Prostate gland (tissue), 2 donors: ENCODE results near the gene TMEM252. TPM values are rescaled to one million over a fixed set of nuclear protein-coding genes. Genes with fewer than 3 reads are reported as not detected.

Experiments
- DNase-seq: peaks from one replicate; pipeline ENCODE4 v3.0.0-alpha.2; 2019; ENCODE audit warnings: low spot score
- H3K27ac ChIP-seq, 2 donors: fragments of 200-600 bp; sonication (generic); 2 replicates each; pipeline ENCODE4 v1.5.1; 2017 to 2019
- H3K27me3 ChIP-seq: fragments of 200-600 bp; sonication (generic); replicated peaks from 2 replicates; pipeline ENCODE4 v1.5.1; 2019; ENCODE audit not compliant: insufficient read depth
- H3K36me3 ChIP-seq, 2 donors: fragments of 200-600 bp; sonication (generic); 1 replicate in 1 of 2; 2 replicates in 1 of 2; pipeline versions ENCODE4 v1.5.1 to v1.8.1; 2017 to 2019
- H3K4me1 ChIP-seq: fragments of 200-600 bp; sonication (generic); replicated peaks from 2 replicates; pipeline ENCODE4 v1.5.1; 2019
- H3K4me3 ChIP-seq, 2 donors: fragments of 200-600 bp; sonication (generic); 2 replicates each; pipeline ENCODE4 v1.5.1; 2017 to 2019
- H3K9me3 ChIP-seq: fragments of 200-600 bp; sonication (generic); 2 replicates; pipeline ENCODE4 v1.5.1; 2017
- POLR2A ChIP-seq: fragments of 450-650 bp; IDR thresholded peaks from one replicate; pipeline ENCODE4 v1.6.1; 2016; ENCODE audit warnings: antibody characterized with exemption, mild to moderate bottlenecking
- POLR2AphosphoS5 ChIP-seq: sonication (generic); formaldehyde crosslinking; IDR thresholded peaks from one replicate; pipeline ENCODE4 v1.6.1; 2017; ENCODE audit warnings: antibody characterized with exemption
- WGBS: methylation state at CpG from one replicate; pipeline ENCODE4 v1.1.5; 2018; 5-methylcytosine and 5-hydroxymethylcytosine counted together
- intact Hi-C: fragments of 100-400 bp; cut with DNase I; formaldehyde crosslinking; loops from one replicate; pipeline ENCODE4 v1.14.2; 2022
- total RNA-seq, 2 donors: library from RNA; depleted of rRNA; stranded (reverse); fragments of >200 nt; gene quantifications; one replicate each; pipeline ENCODE4 v1.1.0, GENCODE V29; 2016
- TF ChIP-seq, protein P1 (sequence below), 4 experiments: fragments of 200-600 bp in 2 of 4; fragments of 450-650 bp in 2 of 4; sonication (generic) in 2 of 4; IDR thresholded peaks; 1 replicate in 3 of 4; 2 replicates in 1 of 4; pipeline ENCODE4 v1.5.1; 2016 to 2019; ENCODE audit warnings: antibody characterized with exemption in 4 of 4, mild to moderate bottlenecking in 2 of 4, moderate library complexity in 2 of 4

Gene TMEM252
- total RNA-seq, 2 donors from 2014 or later: not detected

DNA sequence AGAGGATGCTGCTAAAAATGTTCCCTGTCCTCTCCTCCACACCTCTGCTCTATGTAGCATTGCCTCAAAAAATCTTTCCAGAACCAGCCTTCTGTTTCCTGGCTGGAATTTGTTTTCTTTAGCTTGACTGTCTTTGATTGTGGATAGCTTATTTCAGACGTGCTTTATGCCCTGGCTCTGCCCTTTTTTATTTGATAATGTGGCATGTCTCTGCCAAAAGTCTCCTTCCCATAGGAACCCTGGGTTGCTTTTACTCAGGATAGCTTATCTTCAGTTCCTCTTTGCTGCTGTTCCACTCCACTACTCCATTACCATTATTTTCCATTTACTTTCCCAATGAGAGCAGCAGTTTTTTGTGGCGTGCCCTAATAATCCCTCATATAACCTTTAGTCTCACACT, 885 bp upstream of the TMEM252 start:
- TF ChIP-seq POLR2A (no peak), POLR2AphosphoS5 (no peak)
- TF ChIP-seq, protein P1, sequence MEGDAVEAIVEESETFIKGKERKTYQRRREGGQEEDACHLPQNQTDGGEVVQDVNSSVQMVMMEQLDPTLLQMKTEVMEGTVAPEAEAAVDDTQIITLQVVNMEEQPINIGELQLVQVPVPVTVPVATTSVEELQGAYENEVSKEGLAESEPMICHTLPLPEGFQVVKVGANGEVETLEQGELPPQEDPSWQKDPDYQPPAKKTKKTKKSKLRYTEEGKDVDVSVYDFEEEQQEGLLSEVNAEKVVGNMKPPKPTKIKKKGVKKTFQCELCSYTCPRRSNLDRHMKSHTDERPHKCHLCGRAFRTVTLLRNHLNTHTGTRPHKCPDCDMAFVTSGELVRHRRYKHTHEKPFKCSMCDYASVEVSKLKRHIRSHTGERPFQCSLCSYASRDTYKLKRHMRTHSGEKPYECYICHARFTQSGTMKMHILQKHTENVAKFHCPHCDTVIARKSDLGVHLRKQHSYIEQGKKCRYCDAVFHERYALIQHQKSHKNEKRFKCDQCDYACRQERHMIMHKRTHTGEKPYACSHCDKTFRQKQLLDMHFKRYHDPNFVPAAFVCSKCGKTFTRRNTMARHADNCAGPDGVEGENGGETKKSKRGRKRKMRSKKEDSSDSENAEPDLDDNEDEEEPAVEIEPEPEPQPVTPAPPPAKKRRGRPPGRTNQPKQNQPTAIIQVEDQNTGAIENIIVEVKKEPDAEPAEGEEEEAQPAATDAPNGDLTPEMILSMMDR (IDR thresholded peaks at IDR 0.05): no peak
- no peaks in the 10 kb centered on the region for H3K36me3 ChIP-seq
- peaks cover 2% of the 10 kb centered on the region for H3K4me1 ChIP-seq
- WGBS: 51% methylated on average over 2 of the region's 2 CpGs
- H3K9me3 ChIP-seq: no peaks in the 10 kb centered on the region
- no peak overlapping the region for H3K27ac ChIP-seq
- no peaks in the 10 kb centered on the region for H3K27me3 ChIP-seq
- no peak overlapping the region for H3K4me3 ChIP-seq
- DNase-seq: no peak
- intact Hi-C loops: no loop called here

- intact Hi-C loops: no loop called here
- Histone ChIP-seq H3K36me3 (no peaks in the 10 kb centered on the region), H3K4me3 (no peak overlapping the region), H3K27me3 (no peaks in the 10 kb centered on the region), H3K27ac (peak overlapping the region in 1 of 2 donors; percentile 37), H3K9me3 (no peaks in the 10 kb centered on the region), H3K4me1 (peaks cover 2% of the 10 kb centered on the region)
- TF ChIP-seq, protein P1 (IDR thresholded peaks at IDR 0.05): no peak
- no peak for TF ChIP-seq POLR2AphosphoS5
- no peak for TF ChIP-seq POLR2A
- 16% methylated on average over 3 of the region's 3 CpGs for WGBS
- no peak for DNase-seq
Measured at GRCh38 chr9:68538200-68538599, 2.5 kb downstream of the TMEM252 start.

- TF ChIP-seq POLR2A: no peak
- TF ChIP-seq POLR2AphosphoS5: no peak
- TF ChIP-seq, protein P1 (IDR thresholded peaks at IDR 0.05): no peak
- DNase-seq: no peak
- H3K27ac ChIP-seq: no peak overlapping the region
- no peaks in the 10 kb centered on the region for H3K36me3 ChIP-seq
- peaks cover 2% of the 10 kb centered on the region for H3K4me1 ChIP-seq
- WGBS: 82% methylated on average over 1 of the region's 1 CpG
- no peaks in the 10 kb centered on the region for H3K9me3 ChIP-seq
- no peak overlapping the region for H3K4me3 ChIP-seq
- H3K27me3 ChIP-seq: no peaks in the 10 kb centered on the region
- intact Hi-C loops: no loop called here
Measured at GRCh38 chr9:68537616-68537880, 3.1 kb downstream of the TMEM252 start.

DNA sequence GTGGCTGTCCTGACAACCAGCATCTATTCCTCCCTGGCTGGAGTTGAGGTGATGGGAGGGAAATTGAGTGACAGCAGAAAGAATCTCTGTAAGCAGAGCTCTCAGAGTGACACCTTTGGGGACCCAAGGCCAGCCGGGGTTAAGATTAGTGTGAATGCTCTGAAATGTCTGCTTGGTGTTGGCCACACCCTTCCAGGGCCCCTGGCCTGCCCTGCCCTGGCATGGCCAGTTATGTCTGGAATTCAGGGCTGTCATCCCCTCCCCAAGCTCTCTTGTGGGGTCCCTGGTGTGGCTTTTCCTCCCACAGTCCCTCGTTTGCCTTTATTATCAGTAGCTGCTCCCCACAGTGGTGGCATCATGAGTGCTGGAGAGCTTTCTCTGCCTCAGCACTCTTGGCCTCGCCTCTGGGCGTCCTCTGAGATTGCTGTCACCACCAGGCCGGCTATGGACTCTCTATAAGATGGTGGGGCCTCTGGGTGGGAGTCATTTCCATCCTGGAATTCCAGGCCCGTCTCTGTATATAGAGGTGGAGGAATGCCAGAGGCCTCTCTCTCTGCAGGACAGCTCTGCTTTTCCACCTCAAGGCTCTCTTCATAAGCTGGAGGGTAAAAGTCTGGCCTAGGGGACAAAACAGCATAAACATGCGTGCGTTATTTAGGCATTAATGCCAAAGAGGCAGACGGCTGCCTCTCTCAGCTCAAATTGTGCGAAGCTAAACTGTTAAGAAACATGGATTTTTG, 3.6 kb downstream of the TMEM252 start:
- DNase-seq: no peak
- no peaks in the 10 kb centered on the region for H3K36me3 ChIP-seq
- TF ChIP-seq POLR2A (no peak), POLR2AphosphoS5 (no peak)
- TF ChIP-seq, protein P1 (IDR thresholded peaks at IDR 0.05): no peak
- intact Hi-C loops: no loop called here
- peak overlapping the region in 1 of 2 donors; percentile 25 for H3K27ac ChIP-seq
- no peak overlapping the region for H3K4me3 ChIP-seq
- WGBS: 74% methylated on average over 10 of the region's 10 CpGs
- no peaks in the 10 kb centered on the region for H3K9me3 ChIP-seq
- no peaks in the 10 kb centered on the region for H3K27me3 ChIP-seq
- H3K4me1 ChIP-seq: peaks cover 2% of the 10 kb centered on the region

DNA sequence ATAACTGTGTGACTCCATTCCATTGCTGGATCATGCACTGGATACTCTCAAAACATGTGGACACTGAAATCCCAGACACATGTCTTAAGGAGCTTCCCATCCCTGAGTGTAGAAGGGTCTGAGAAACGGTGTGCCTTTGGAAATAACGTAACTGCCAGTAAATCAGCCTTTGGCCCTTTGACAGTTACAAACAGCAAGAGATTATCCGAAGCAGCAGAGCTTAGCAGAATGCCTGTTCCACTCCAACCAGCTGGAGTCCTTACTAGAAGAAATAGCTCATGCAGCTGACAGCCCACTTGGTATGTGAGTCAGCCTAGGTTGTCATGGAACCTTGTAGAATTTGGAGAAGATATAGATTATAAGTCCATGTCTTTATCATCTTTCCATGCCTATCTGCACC, 7.0 kb downstream of the TMEM252 start:
- no peak for DNase-seq
- no peaks in the 10 kb centered on the region for H3K4me1 ChIP-seq
- no peaks in the 10 kb centered on the region for H3K27me3 ChIP-seq
- H3K4me3 ChIP-seq: no peak overlapping the region
- TF ChIP-seq POLR2A (no peak), POLR2AphosphoS5 (no peak)
- TF ChIP-seq, protein P1 (IDR thresholded peaks at IDR 0.05): no peak
- H3K27ac ChIP-seq: no peak overlapping the region
- no peaks in the 10 kb centered on the region for H3K9me3 ChIP-seq
- WGBS: 65% methylated on average over 3 of the region's 3 CpGs
- intact Hi-C loops: no loop called here
- no peaks in the 10 kb centered on the region for H3K36me3 ChIP-seq
